ENCODE measurements around the gene STARD8. TPM values are rescaled to one million over a fixed set of nuclear protein-coding genes. Genes with fewer than 3 reads are reported as not detected.
"Not testable (repeated sequence)": the region's sequence is repeated elsewhere in the genome, so short reads cannot be mapped to it uniquely, and the experiment has no call there.

The STARD8 gene
- total RNA-seq, 2 donors from 2014 or later, result 1.6 to 2.3 TPM

DNA sequence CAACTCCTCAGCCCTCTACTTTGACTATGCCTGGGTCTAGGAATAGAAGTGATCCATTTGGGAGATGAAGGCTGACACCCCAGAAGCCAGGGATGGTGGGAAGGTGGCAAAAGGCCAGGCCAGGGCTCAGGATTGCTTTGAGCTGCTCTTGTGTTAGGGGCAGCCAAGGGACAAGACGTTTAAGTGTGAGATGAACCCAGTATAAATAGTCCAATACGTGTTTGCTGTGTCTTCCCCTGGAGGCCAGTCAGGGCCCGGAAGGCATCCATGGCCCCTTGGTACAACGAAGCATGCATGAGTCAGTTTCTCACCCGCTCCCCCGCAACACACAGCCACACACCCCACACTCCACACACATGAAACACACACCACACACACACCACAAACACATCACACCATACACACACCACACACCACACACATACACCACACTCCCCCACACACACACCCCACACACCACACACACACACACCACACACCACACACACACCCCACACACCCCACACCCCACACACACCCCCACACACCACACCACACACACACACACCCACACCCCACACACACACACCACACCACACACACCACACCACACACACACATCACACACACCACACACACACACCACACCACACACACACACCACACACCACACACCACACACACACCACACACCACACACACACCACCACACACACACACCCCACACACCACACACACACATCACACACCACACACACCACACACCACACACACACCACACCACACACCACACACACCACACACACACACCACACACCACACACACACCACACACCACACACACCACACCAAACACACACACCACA lies 5.1 kb downstream of the STARD8 start:
- no peak overlapping the region for H3K4me3 ChIP-seq
- H3K27ac ChIP-seq, result no peak overlapping the region
- H3K9me3 ChIP-seq, result no peaks in the 10 kb centered on the region
- no peak overlapping the region for H3K9ac ChIP-seq (ENCODE audit: low read depth in 2 of 2, low read length in 2 of 2)
- H3K36me3 ChIP-seq, result no peaks in the 10 kb centered on the region
- DNase-seq, result no peak
- no peaks in the 10 kb centered on the region for H3K4me1 ChIP-seq
- TF ChIP-seq, protein P1, sequence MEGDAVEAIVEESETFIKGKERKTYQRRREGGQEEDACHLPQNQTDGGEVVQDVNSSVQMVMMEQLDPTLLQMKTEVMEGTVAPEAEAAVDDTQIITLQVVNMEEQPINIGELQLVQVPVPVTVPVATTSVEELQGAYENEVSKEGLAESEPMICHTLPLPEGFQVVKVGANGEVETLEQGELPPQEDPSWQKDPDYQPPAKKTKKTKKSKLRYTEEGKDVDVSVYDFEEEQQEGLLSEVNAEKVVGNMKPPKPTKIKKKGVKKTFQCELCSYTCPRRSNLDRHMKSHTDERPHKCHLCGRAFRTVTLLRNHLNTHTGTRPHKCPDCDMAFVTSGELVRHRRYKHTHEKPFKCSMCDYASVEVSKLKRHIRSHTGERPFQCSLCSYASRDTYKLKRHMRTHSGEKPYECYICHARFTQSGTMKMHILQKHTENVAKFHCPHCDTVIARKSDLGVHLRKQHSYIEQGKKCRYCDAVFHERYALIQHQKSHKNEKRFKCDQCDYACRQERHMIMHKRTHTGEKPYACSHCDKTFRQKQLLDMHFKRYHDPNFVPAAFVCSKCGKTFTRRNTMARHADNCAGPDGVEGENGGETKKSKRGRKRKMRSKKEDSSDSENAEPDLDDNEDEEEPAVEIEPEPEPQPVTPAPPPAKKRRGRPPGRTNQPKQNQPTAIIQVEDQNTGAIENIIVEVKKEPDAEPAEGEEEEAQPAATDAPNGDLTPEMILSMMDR (IDR thresholded peaks at IDR 0.05), result no peak
- peaks cover 8% of the 10 kb centered on the region for H3K27me3 ChIP-seq
- intact Hi-C loops (cut with DNase I), result no loop called here

- DNase-seq, result no peak
- H3K27me3 ChIP-seq, result no peaks in the 10 kb centered on the region
- H3K36me3 ChIP-seq, result no peaks in the 10 kb centered on the region
- no peak overlapping the region for H3K9ac ChIP-seq (ENCODE audit: low read depth in 2 of 2, low read length in 2 of 2)
- H3K4me1 ChIP-seq, result no peaks in the 10 kb centered on the region
- no peak overlapping the region for H3K27ac ChIP-seq
- no peak overlapping the region for H3K4me3 ChIP-seq
- H3K9me3 ChIP-seq, result no peaks in the 10 kb centered on the region
- TF ChIP-seq, protein P1 (IDR thresholded peaks at IDR 0.05), result no peak
- intact Hi-C loops (cut with DNase I), result no loop called here
Observed at GRCh38 chrX:68654693-68655092, 7.2 kb downstream of the STARD8 start.

DNA sequence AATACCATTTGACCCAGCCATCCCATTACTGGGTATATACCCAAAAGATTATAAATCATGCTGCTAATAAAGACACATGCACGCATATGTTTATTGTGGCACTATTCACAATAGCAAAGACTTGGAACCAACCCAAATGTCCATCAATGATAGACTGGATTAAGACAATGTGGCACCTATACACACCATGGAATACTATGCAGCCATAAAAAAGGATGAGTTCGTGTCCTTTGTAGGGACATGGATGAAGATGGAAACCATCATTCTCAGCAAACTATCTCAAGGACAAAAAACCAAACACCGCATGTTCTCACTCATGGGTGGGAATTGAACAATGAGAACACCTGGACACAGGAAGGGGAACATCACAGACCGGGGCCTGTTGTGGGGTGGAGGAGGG lies 9.0 kb downstream of the STARD8 start:
- DNase-seq; H3K9me3 ChIP-seq; H3K4me3 ChIP-seq; H3K36me3 ChIP-seq; H3K4me1 ChIP-seq; H3K27me3 ChIP-seq; H3K27ac ChIP-seq; H3K9ac ChIP-seq (ENCODE audit: low read depth in 2 of 2, low read length in 2 of 2); intact Hi-C loops (cut with DNase I): not testable (repeated sequence)

- H3K4me1 ChIP-seq, result no peaks in the 10 kb centered on the region
- no peaks in the 10 kb centered on the region for H3K27me3 ChIP-seq
- no peak overlapping the region for H3K4me3 ChIP-seq
- H3K36me3 ChIP-seq, result no peaks in the 10 kb centered on the region
- DNase-seq, result no peak
- intact Hi-C loops (cut with DNase I), result no loop called here
- no peak overlapping the region for H3K27ac ChIP-seq
- TF ChIP-seq, protein P1 (IDR thresholded peaks at IDR 0.05), result no peak
- no peaks in the 10 kb centered on the region for H3K9me3 ChIP-seq
- H3K9ac ChIP-seq (ENCODE audit: low read depth in 2 of 2, low read length in 2 of 2), result no peak overlapping the region
Observed at GRCh38 chrX:68658530-68658929, 11.1 kb downstream of the STARD8 start.

DNA sequence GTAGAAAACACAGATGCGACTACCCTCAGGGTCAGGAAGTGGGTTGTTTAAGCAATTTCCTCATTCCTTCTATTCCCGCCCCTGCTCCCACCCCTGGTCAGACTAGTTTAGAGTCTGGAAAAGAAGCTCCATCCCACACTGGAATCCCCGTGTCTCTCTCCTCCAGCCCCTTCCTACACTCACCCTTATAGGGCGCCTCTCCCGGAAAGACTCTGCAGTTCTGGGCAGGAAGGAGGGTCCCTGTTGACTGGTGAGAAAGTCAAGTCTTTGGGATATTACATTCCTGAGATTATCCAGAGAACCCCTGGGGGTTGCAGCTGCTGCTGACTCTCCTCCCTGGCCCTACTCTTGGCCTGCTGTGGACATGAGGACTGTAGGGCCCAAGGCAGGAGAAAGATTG lies 11.9 kb downstream of the STARD8 start:
- H3K36me3 ChIP-seq, result no peaks in the 10 kb centered on the region

DNA sequence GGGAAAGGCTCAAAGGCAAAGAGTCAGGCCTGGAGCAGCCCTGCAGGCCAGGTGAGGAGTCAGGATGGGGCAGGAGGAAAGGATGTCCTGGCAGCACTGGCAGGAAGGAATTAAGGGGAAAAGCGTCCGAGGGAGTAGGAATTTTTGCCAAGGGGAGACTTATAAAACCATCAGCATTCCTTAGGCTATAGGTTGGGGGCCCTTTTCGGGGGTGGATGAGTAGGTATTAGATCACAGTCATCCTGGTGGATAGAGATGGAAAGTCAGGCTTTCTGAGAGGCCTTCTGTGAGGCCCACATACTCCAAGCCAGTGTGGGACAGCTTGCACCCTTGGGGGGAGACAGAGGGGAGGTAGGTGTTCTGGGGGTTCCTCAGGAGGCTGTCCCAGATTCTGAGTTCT lies 12.3 kb downstream of the STARD8 start:
- Histone ChIP-seq H3K4me1 (no peaks in the 10 kb centered on the region), H3K36me3 (no peaks in the 10 kb centered on the region), H3K27ac (no peak overlapping the region), H3K9me3 (no peaks in the 10 kb centered on the region), H3K9ac (ENCODE audit: low read depth in 2 of 2, low read length in 2 of 2) (no peak overlapping the region), H3K27me3 (no peaks in the 10 kb centered on the region), H3K4me3 (no peak overlapping the region)
- intact Hi-C loops (cut with DNase I), result no loop called here
- TF ChIP-seq, protein P1 (IDR thresholded peaks at IDR 0.05), result no peak
- DNase-seq, result no peak

More for the DNA sequence above, 11.9 kb downstream of the STARD8 start:
- Histone ChIP-seq H3K4me3 (no peak overlapping the region), H3K4me1 (no peaks in the 10 kb centered on the region), H3K9ac (ENCODE audit: low read depth in 2 of 2, low read length in 2 of 2) (no peak overlapping the region), H3K27ac (no peak overlapping the region), H3K9me3 (no peaks in the 10 kb centered on the region), H3K27me3 (no peaks in the 10 kb centered on the region)
- no peak for DNase-seq
- intact Hi-C loops (cut with DNase I), result no loop called here
- TF ChIP-seq, protein P1 (IDR thresholded peaks at IDR 0.05), result no peak
